Measurements from ENCODE around the gene ADAM12. TPM values are rescaled to one million over a fixed set of nuclear protein-coding genes. Genes with fewer than 3 reads are reported as not detected.
A peak's percentile ranks its signal among the peaks of the same experiment; 100 is the strongest.

ADAM12 gene
- total RNA-seq, 2 experiments from 2014 or later, result 1.3 TPM

DNA sequence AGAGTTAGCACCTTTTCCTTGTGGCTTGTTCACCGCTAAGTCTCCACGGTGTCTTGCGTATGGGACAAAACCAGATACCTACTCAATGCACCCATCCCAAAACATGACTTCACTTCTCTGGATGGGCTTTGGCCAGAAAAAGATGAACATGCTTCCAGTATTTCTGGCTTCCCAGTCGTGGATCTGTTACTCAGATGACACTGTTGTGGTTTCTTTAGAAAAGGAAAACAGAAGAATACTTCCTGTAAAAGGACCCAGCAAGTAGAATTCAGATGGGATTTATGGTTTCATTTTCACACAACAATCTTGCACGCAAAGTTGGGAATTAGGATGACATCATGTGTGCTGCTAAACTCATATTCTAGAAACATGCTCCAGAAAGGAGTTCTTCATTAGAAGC, 216.7 kb downstream of the ADAM12 start:
- Mint-ChIP-seq H3K4me3 (no peak overlapping the region), H3K4me1 (ENCODE audit: low read depth) (no peaks in the 10 kb centered on the region), H3K36me3 (ENCODE audit: low read depth) (no peaks in the 10 kb centered on the region), H3K9me3 (no peaks in the 10 kb centered on the region), H3K27ac (no peak overlapping the region), H3K27me3 (no peaks in the 10 kb centered on the region)
- no peak for DNase-seq
- ATAC-seq, result no peak
- POLR2A ChIA-PET, result no interaction called here
- intact Hi-C loops (cut with micrococcal nuclease), result no loop called here
- TF ChIP-seq, protein P1, sequence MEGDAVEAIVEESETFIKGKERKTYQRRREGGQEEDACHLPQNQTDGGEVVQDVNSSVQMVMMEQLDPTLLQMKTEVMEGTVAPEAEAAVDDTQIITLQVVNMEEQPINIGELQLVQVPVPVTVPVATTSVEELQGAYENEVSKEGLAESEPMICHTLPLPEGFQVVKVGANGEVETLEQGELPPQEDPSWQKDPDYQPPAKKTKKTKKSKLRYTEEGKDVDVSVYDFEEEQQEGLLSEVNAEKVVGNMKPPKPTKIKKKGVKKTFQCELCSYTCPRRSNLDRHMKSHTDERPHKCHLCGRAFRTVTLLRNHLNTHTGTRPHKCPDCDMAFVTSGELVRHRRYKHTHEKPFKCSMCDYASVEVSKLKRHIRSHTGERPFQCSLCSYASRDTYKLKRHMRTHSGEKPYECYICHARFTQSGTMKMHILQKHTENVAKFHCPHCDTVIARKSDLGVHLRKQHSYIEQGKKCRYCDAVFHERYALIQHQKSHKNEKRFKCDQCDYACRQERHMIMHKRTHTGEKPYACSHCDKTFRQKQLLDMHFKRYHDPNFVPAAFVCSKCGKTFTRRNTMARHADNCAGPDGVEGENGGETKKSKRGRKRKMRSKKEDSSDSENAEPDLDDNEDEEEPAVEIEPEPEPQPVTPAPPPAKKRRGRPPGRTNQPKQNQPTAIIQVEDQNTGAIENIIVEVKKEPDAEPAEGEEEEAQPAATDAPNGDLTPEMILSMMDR (IDR thresholded peaks at IDR 0.05), result no peak
- CTCF ChIA-PET, result no interaction called here

DNA sequence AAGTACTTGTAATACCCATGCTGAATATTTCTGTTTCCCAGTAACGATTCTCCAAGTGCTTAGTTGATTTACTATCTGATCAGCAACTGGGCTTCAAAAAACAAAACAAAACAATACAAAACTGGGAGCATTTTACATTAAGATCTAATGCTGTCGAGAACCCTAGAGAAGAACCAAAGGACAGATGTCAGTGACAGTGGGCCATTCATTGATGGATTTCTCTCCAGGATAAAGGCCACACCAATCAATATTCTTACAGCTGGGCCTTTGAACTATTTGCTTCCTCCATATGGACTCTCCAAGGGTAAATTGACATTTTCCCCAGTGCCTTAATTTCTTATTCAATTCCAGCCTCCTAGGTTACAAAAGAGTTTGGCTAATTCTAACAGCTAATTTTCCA, 217.5 kb downstream of the ADAM12 start:
- TF ChIP-seq, protein P1 (IDR thresholded peaks at IDR 0.05), result no peak
- no peaks in the 10 kb centered on the region for H3K4me1 Mint-ChIP-seq (ENCODE audit: low read depth)
- H3K9me3 Mint-ChIP-seq, result no peaks in the 10 kb centered on the region
- ChIA-PET POLR2A (no interaction called here), CTCF (no interaction called here)
- intact Hi-C loops (cut with micrococcal nuclease), result no loop called here
- no peak overlapping the region for H3K27ac Mint-ChIP-seq
- no peaks in the 10 kb centered on the region for H3K27me3 Mint-ChIP-seq
- ATAC-seq (no peak), DNase-seq (no peak)
- no peak overlapping the region for H3K4me3 Mint-ChIP-seq
- H3K36me3 Mint-ChIP-seq (ENCODE audit: low read depth), result no peaks in the 10 kb centered on the region

DNA sequence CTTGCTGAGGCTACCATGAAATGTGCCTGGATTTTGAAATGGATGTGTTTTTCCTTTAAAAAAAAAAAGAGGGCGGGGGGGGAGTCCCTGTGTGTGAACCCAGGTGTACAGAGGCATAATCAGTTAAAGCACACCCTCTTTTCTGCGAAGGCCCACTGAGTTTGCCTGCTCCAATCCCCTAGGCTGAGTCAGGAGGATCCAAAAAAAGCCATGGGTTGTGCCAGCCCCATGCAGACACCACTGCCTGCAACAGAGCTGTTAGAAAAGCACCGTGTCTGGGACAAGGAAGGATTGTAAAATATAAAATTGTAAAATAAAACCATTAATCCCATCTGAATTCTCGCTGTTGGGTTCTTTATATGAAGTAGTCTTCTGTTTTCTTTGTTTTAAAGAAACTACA, 217.9 kb downstream of the ADAM12 start:
- intact Hi-C loops (cut with micrococcal nuclease), result no loop called here
- CTCF ChIA-PET, result no interaction called here

DNA sequence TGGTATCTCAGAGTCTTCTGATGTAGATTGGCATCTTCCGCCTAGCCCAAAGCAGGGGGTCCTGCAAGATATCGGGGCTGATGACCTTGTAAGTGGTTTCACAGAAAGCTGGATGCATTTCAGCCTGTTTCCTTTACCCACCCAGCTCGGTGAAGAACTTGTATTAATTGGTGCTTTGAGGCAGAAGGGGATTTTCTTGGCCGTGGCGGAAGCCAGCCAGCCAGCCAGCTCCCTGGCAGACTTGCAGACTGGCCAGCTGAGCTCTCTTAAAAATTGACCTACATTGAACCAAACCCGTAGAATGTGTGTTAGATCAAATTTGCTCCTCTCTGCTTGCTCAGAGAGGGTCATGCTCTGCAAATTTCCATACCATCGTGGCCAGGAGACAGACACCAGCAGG, 218.4 kb downstream of the ADAM12 start:
- DNase-seq (no peak), ATAC-seq (no peak)
- TF ChIP-seq, protein P1 (IDR thresholded peaks at IDR 0.05), result no peak
- H3K36me3 Mint-ChIP-seq (ENCODE audit: low read depth), result no peaks in the 10 kb centered on the region
- H3K4me3 Mint-ChIP-seq, result no peak overlapping the region
- no peaks in the 10 kb centered on the region for H3K27me3 Mint-ChIP-seq
- ChIA-PET POLR2A (no interaction called here), CTCF (no interaction called here)
- no peaks in the 10 kb centered on the region for H3K4me1 Mint-ChIP-seq (ENCODE audit: low read depth)
- no peak overlapping the region for H3K27ac Mint-ChIP-seq
- intact Hi-C loops (cut with micrococcal nuclease), result no loop called here
- no peaks in the 10 kb centered on the region for H3K9me3 Mint-ChIP-seq

More for the DNA sequence above, 217.9 kb downstream of the ADAM12 start:
- Mint-ChIP-seq H3K9me3 (no peaks in the 10 kb centered on the region), H3K27ac (no peak overlapping the region), H3K36me3 (ENCODE audit: low read depth) (no peaks in the 10 kb centered on the region), H3K27me3 (no peaks in the 10 kb centered on the region), H3K4me3 (no peak overlapping the region), H3K4me1 (ENCODE audit: low read depth) (no peaks in the 10 kb centered on the region)
- TF ChIP-seq, protein P1 (IDR thresholded peaks at IDR 0.05), result no peak
- ATAC-seq (no peak), DNase-seq (no peak)
- POLR2A ChIA-PET, result no interaction called here

DNA sequence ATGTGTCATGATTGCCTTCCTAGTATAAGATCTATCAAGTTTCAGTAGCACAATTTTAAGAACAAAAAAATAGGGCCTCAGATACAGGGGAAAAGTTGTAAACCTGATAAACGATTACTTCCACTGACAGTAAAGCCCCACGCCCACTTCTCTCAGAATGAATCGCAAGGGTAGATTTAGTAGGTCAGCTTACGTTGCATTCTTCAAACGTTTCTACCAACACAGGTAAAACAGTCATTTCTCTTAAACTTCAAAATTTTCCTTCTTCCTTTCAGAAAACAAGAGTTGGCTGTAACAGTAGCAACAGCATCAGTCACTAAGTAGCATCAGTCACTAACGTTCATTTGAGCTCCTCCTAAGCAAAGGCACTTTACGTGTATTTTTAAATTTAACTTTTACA, 221.5 kb downstream of the ADAM12 start:
- Mint-ChIP-seq H3K36me3 (ENCODE audit: low read depth) (no peaks in the 10 kb centered on the region), H3K27ac (no peak overlapping the region), H3K4me1 (ENCODE audit: low read depth) (no peaks in the 10 kb centered on the region), H3K9me3 (no peaks in the 10 kb centered on the region), H3K4me3 (no peak overlapping the region), H3K27me3 (no peaks in the 10 kb centered on the region)
- ChIA-PET POLR2A (no interaction called here), CTCF (no interaction called here)
- ATAC-seq (no peak), DNase-seq (peak; percentile 7)
- TF ChIP-seq, protein P1 (IDR thresholded peaks at IDR 0.05), result no peak
- intact Hi-C loops (cut with micrococcal nuclease), result no loop called here

Measured in activated CD8-positive, alpha-beta T cell treated with anti-CD3 and anti-CD28 coated beads for 36 hours (primary cell).